ENCODE measurements around the gene RDH14. TPM values are rescaled to one million over a fixed set of nuclear protein-coding genes. Genes with fewer than 3 reads are reported as not detected.
A peak's percentile ranks its signal among the peaks of the same experiment; 100 is the strongest.

RDH14 gene

GRCh38 chr2:18519914-18520450, 40.5 kb downstream of the RDH14 start:
- no peaks in the 10 kb centered on the region for H3K36me3 ChIP-seq (ENCODE audit: insufficient read depth, low read length)
- H3K9ac ChIP-seq (ENCODE audit: low read depth, low read length), result no peak overlapping the region
- H3K9me3 ChIP-seq (replicated peaks; ENCODE audit: low read length), result no peaks in the 10 kb centered on the region
- H3K27me3 ChIP-seq (ENCODE audit: control insufficient read depth, insufficient read depth, low read length), result no peaks in the 10 kb centered on the region
- peak overlapping the region; percentile 30 for H3K4me2 ChIP-seq (ENCODE audit: low read length)
- H3K4me1 ChIP-seq (ENCODE audit: control insufficient read depth, insufficient read depth, low read length), result peaks cover 9% of the 10 kb centered on the region
- no peak overlapping the region for H3K4me3 ChIP-seq (ENCODE audit: low read length)

GRCh38 chr2:18518116-18519111, 42.0 kb downstream of the RDH14 start:
- no peaks in the 10 kb centered on the region for H3K36me3 ChIP-seq (ENCODE audit: insufficient read depth, low read length)
- H3K4me1 ChIP-seq (ENCODE audit: control insufficient read depth, insufficient read depth, low read length), result peaks cover 9% of the 10 kb centered on the region
- H3K9me3 ChIP-seq (replicated peaks; ENCODE audit: low read length), result no peaks in the 10 kb centered on the region
- H3K4me2 ChIP-seq (ENCODE audit: low read length), result no peak overlapping the region
- H3K4me3 ChIP-seq (ENCODE audit: low read length), result no peak overlapping the region
- H3K9ac ChIP-seq (ENCODE audit: low read depth, low read length), result no peak overlapping the region
- H3K27me3 ChIP-seq (ENCODE audit: control insufficient read depth, insufficient read depth, low read length), result no peaks in the 10 kb centered on the region

- H3K27me3 ChIP-seq (ENCODE audit: control insufficient read depth, insufficient read depth, low read length), result no peaks in the 10 kb centered on the region
- H3K9me3 ChIP-seq (replicated peaks; ENCODE audit: low read length), result no peaks in the 10 kb centered on the region
- H3K4me2 ChIP-seq (ENCODE audit: low read length), result no peak overlapping the region
- no peak overlapping the region for H3K9ac ChIP-seq (ENCODE audit: low read depth, low read length)
- H3K4me1 ChIP-seq (ENCODE audit: control insufficient read depth, insufficient read depth, low read length), result peaks cover 9% of the 10 kb centered on the region
- no peak overlapping the region for H3K4me3 ChIP-seq (ENCODE audit: low read length)
- no peaks in the 10 kb centered on the region for H3K36me3 ChIP-seq (ENCODE audit: insufficient read depth, low read length)
These were observed 43.1 kb downstream of the RDH14 start for GRCh38 chr2:18517386-18517785.

- Histone ChIP-seq H3K27me3 (ENCODE audit: control insufficient read depth, insufficient read depth, low read length) (no peaks in the 10 kb centered on the region), H3K4me1 (ENCODE audit: control insufficient read depth, insufficient read depth, low read length) (peaks cover 9% of the 10 kb centered on the region), H3K36me3 (ENCODE audit: insufficient read depth, low read length) (no peaks in the 10 kb centered on the region), H3K4me3 (ENCODE audit: low read length) (no peak overlapping the region), H3K9me3 (replicated peaks; ENCODE audit: low read length) (no peaks in the 10 kb centered on the region), H3K4me2 (ENCODE audit: low read length) (no peak overlapping the region), H3K9ac (ENCODE audit: low read depth, low read length) (no peak overlapping the region)
These were observed 44.3 kb downstream of the RDH14 start for GRCh38 chr2:18516112-18516511.

GRCh38 chr2:18514526-18515461, 45.7 kb downstream of the RDH14 start:
- H3K9me3 ChIP-seq (replicated peaks; ENCODE audit: low read length), result no peaks in the 10 kb centered on the region
- no peaks in the 10 kb centered on the region for H3K36me3 ChIP-seq (ENCODE audit: insufficient read depth, low read length)
- no peak overlapping the region for H3K4me2 ChIP-seq (ENCODE audit: low read length)
- H3K4me1 ChIP-seq (ENCODE audit: control insufficient read depth, insufficient read depth, low read length), result peaks cover 9% of the 10 kb centered on the region
- no peak overlapping the region for H3K9ac ChIP-seq (ENCODE audit: low read depth, low read length)
- no peaks in the 10 kb centered on the region for H3K27me3 ChIP-seq (ENCODE audit: control insufficient read depth, insufficient read depth, low read length)
- H3K4me3 ChIP-seq (ENCODE audit: low read length), result no peak overlapping the region

GRCh38 chr2:18510775-18511174, 49.7 kb downstream of the RDH14 start:
- Histone ChIP-seq H3K9ac (ENCODE audit: low read depth, low read length) (no peak overlapping the region), H3K4me2 (ENCODE audit: low read length) (no peak overlapping the region), H3K9me3 (replicated peaks; ENCODE audit: low read length) (no peaks in the 10 kb centered on the region), H3K36me3 (ENCODE audit: insufficient read depth, low read length) (no peaks in the 10 kb centered on the region), H3K4me3 (ENCODE audit: low read length) (no peak overlapping the region), H3K27me3 (ENCODE audit: control insufficient read depth, insufficient read depth, low read length) (no peaks in the 10 kb centered on the region), H3K4me1 (ENCODE audit: control insufficient read depth, insufficient read depth, low read length) (no peaks in the 10 kb centered on the region)

- no peaks in the 10 kb centered on the region for H3K36me3 ChIP-seq (ENCODE audit: insufficient read depth, low read length)
- no peak overlapping the region for H3K4me3 ChIP-seq (ENCODE audit: low read length)
- H3K27me3 ChIP-seq (ENCODE audit: control insufficient read depth, insufficient read depth, low read length), result no peaks in the 10 kb centered on the region
- no peaks in the 10 kb centered on the region for H3K4me1 ChIP-seq (ENCODE audit: control insufficient read depth, insufficient read depth, low read length)
- no peak overlapping the region for H3K4me2 ChIP-seq (ENCODE audit: low read length)
- no peaks in the 10 kb centered on the region for H3K9me3 ChIP-seq (replicated peaks; ENCODE audit: low read length)
- H3K9ac ChIP-seq (ENCODE audit: low read depth, low read length), result no peak overlapping the region
These were observed 53.5 kb downstream of the RDH14 start for GRCh38 chr2:18506883-18507509.

- no peaks in the 10 kb centered on the region for H3K9me3 ChIP-seq (replicated peaks; ENCODE audit: low read length)
- no peak overlapping the region for H3K4me3 ChIP-seq (ENCODE audit: low read length)
- H3K4me1 ChIP-seq (ENCODE audit: control insufficient read depth, insufficient read depth, low read length), result no peaks in the 10 kb centered on the region
- no peaks in the 10 kb centered on the region for H3K27me3 ChIP-seq (ENCODE audit: control insufficient read depth, insufficient read depth, low read length)
- H3K9ac ChIP-seq (ENCODE audit: low read depth, low read length), result no peak overlapping the region
- no peak overlapping the region for H3K4me2 ChIP-seq (ENCODE audit: low read length)
- no peaks in the 10 kb centered on the region for H3K36me3 ChIP-seq (ENCODE audit: insufficient read depth, low read length)
These were observed 54.6 kb downstream of the RDH14 start for GRCh38 chr2:18505703-18506341.

Small RNA genes within 50 kb of the gene (small RNA-seq; reads per million reads assigned to genes)
- gene RNU6-1215P, result not detected

Measured in skeletal muscle satellite cell (primary cell).